ENCODE measurements around the gene CCDC149. TPM values are rescaled to one million over a fixed set of nuclear protein-coding genes. Genes with fewer than 3 reads are reported as not detected.

Gene CCDC149
- total and polyA plus RNA-seq, 9 of the 15 experiments (the other 6 are each of a cell fraction or from before 2014, with no cell fraction given), result 0.04 to 0.18 TPM; not detected in 7

GRCh38 chr4:24805566-24805965, 107.3 kb downstream of the CCDC149 start (continued):
- TF ChIP-seq ZNF699 (CRISPR knock-in tag; IDR thresholded peaks at IDR 0.05; ENCODE audit: insufficient replicate concordance), result no peak
- no peak for TF ChIP-seq JUN (IDR thresholded peaks at IDR 0.05; ENCODE audit: borderline replicate concordance, low read depth, low read length)
- TF ChIP-seq JUN (CRISPR knock-in tag; IDR thresholded peaks at IDR 0.05; ENCODE audit: borderline replicate concordance), result no peak
- TF ChIP-seq HOMEZ (CRISPR knock-in tag; IDR thresholded peaks at IDR 0.05), result no peak
- TF ChIP-seq ZBTB9 (CRISPR knock-in tag; IDR thresholded peaks at IDR 0.05), result no peak
- TF ChIP-seq, protein P1, sequence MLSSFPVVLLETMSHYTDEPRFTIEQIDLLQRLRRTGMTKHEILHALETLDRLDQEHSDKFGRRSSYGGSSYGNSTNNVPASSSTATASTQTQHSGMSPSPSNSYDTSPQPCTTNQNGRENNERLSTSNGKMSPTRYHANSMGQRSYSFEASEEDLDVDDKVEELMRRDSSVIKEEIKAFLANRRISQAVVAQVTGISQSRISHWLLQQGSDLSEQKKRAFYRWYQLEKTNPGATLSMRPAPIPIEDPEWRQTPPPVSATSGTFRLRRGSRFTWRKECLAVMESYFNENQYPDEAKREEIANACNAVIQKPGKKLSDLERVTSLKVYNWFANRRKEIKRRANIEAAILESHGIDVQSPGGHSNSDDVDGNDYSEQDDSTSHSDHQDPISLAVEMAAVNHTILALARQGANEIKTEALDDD (IDR thresholded peaks at IDR 0.05), result no peak
- peak; percentile 93 for TF ChIP-seq USF2 (CRISPR knock-in tag; IDR thresholded peaks at IDR 0.05)
- TF ChIP-seq CBFA2T2 (conservative IDR thresholded peaks at IDR 0.05), result peak; percentile 74
- TF ChIP-seq TCF7L2 (IDR thresholded peaks at IDR 0.05; ENCODE audit: low read depth, low read length), result no peak
- no peak for TF ChIP-seq LCOR (CRISPR knock-in tag; IDR thresholded peaks at IDR 0.05)
- no peak for TF ChIP-seq RB1 (IDR thresholded peaks at IDR 0.05; ENCODE audit: low read depth)
- TF ChIP-seq ZNF586 (CRISPR knock-in tag; conservative IDR thresholded peaks at IDR 0.05), result no peak
- TF ChIP-seq ZNF232 (CRISPR knock-in tag; IDR thresholded peaks at IDR 0.05), result 0 out of 2 replicates have a peak, but pooled peaks have one; percentile 28
- TF ChIP-seq MAFG (tag; conservative IDR thresholded peaks at IDR 0.05), result peak; percentile 83
